LNCAP (cell line): Measurements from ENCODE around the gene SUV39H2.

Experiments used
- TF ChIP-seq, protein P1 (sequence below): fragments of 450-650 bp; IDR thresholded peaks from 2 replicates; pipeline ENCODE4 v1.5.1; 2017; ENCODE audit warnings: mild to moderate bottlenecking

SUV39H2 gene, protein sequence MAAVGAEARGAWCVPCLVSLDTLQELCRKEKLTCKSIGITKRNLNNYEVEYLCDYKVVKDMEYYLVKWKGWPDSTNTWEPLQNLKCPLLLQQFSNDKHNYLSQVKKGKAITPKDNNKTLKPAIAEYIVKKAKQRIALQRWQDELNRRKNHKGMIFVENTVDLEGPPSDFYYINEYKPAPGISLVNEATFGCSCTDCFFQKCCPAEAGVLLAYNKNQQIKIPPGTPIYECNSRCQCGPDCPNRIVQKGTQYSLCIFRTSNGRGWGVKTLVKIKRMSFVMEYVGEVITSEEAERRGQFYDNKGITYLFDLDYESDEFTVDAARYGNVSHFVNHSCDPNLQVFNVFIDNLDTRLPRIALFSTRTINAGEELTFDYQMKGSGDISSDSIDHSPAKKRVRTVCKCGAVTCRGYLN

DNA sequence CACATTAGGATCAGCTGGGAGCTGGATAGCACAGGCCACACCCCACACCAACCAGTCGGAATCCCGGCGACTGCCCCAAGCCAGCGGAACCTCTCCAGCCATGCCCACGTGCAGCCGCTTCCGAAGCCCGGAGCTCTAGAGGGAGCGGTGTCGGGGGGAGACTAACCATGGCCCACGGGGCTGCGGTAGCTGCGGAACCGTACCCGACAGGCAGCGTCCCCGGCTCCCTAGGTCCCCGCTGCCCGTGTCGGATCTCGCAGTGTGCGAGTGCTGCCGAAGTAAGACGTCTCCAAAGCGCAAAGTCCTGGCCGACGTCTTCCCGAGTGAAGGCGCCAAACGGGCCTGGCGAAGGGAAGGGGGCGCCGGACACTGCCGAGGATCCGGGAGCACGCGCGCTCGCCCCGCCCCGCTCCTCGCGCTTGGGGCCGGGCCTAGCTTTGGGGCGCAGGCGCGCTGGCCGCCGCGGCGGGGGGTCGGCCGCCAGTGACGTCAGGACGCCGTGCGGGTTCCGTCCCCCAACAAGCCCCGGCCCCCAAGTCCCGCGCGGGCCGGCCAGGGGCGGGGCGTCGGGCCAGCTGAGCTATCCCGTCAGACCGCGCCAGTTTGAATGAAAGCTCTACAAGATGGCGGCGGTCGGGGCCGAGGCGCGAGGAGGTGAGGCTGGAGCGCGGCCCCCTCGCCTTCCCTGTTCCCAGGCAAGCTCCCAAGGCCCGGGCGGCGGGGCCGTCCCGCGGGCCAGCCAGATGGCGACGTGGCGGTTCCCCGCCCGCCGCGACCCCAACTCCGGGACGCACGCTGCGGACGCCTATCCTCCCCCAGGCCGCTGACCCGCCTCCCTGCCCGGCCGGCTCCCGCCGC is at the start of gene SUV39H2:
TSS of gene SUV39H2 (plus strand) at position 601 of the 858 bp plus-strand sequence. CDS start at position 624, 23 bp downstream.
- TF ChIP-seq, protein P1, sequence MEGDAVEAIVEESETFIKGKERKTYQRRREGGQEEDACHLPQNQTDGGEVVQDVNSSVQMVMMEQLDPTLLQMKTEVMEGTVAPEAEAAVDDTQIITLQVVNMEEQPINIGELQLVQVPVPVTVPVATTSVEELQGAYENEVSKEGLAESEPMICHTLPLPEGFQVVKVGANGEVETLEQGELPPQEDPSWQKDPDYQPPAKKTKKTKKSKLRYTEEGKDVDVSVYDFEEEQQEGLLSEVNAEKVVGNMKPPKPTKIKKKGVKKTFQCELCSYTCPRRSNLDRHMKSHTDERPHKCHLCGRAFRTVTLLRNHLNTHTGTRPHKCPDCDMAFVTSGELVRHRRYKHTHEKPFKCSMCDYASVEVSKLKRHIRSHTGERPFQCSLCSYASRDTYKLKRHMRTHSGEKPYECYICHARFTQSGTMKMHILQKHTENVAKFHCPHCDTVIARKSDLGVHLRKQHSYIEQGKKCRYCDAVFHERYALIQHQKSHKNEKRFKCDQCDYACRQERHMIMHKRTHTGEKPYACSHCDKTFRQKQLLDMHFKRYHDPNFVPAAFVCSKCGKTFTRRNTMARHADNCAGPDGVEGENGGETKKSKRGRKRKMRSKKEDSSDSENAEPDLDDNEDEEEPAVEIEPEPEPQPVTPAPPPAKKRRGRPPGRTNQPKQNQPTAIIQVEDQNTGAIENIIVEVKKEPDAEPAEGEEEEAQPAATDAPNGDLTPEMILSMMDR = no peak

DNA sequence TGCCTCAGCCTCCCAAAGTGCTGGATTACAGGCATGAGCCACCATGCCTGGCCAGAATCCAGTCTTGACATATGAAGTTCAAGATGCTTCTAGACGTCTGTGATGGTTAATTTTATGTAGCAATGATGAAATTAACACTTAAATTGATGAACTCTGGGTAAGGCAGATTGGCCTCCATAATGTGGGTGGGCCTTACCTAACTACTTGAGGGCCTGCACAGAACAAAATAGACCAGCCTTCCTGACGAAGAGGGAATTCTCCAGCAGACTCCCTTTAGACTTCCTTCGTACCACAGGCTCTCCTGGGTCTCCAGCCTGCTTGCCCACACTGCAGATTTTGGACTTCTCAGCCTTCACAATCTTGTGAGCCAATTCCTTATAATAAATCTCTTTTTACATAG is 45.6 kb upstream of the SUV39H2 start:
- TF ChIP-seq, protein P1 = no peak

DNA sequence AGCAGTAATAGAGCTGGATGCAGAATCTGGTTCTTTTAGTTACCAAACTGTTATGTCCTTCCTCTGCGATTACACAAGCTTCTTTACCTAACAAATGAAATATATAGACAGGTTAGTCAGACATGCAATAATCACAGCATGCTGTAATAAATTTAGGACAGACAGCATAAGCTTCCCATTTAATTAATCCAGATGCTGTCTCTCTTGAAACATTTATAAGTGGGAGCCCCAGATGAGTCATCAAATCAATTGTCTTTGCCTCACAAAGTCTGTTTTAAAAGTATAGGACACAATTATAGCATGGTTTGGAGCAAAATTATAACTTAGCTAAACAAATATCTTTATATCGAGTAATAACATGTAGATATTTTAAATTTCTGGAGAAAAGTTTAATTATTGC is 42.5 kb upstream of the SUV39H2 start:
- TF ChIP-seq, protein P1 = no peak

DNA sequence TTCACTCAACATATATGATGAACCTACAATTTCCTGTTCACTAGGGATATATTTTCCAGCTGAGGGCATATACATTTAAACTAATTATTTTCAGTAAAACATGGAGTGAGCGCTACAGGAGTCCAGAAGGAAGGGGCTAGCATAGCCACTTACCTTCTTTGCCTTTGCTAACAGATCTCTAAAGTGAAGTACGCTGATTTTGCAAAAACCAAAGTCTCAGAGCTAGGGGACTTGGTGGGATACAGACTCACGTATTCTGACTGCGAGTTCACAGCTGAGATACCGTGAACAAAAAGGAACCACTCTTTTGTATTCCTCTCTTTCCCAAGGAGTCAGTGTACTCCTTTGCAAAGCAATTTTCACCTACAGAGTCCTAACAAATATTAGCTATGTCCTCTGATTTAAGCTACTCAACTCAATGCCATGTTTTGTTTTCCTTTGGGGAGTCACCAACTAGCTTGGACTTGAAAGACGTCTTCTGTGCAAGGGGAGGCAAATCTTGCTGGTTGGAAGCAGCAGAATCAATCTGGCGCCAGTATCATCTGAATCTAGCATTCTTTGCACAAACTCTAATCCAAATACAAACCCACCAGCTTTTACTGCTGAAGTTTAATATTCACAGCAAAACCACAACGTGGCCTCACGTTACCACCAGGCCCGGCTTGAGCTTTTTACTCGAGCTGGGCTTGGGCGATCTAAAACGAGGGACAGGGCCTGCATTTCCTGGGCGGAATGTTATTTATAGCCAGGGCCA is 41.5 kb upstream of the SUV39H2 start:
- TF ChIP-seq, protein P1 = no peak

DNA sequence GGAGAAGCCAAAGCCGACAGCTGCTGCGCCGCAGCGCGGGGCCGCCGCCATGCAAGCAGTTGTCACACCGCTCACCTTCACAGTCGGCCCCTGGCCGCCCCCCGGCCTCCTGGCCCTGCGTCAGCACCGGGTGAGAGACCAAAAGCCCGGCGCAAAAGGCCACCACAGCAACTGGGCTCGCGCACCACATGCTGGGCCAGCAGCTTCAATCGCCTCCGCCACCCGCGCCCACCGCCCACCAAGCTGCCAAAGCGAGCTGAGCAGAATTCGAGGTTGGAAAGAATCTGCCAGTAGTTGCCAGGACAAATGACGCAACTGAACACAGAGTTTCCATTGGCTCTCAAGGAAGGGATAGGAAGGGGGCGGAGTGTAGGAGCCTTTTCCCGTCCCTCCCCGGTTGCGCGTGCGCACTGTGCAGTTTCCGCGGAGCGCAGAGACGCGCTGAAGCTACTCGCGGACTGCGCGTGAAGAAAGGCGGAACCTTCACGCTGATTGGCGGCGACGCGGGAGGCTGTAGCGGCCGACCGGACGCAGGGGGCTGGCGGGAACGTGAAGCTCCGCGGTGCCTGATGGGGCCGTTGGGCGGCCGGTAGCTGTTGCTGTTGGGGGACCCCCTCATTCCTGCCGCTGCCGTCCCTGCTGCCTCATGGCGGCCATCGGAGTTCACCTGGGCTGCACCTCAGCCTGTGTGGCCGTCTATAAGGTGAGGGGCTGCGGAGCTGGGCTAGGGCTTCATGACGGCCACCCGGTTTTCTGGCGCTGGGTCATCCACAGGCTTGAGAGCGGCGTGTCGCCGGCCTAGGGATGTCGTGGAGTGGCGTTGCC is 40.7 kb upstream of the SUV39H2 start, which contains the start of the genes CDNF, HSPA14 and MSANTD7:
TSS of gene CDNF (minus strand) at position 281 of the 825 bp plus-strand sequence. CDS start at position 190, 91 bp downstream.
TSS of gene HSPA14 (plus strand) at position 550 of the 825 bp plus-strand sequence. CDS start at position 647, 97 bp downstream.
TSS of gene MSANTD7 (plus strand) at position 550 of the 825 bp plus-strand sequence. CDS start 3,979 bp downstream, outside the sequence.
- TF ChIP-seq, protein P1 = no peak

DNA sequence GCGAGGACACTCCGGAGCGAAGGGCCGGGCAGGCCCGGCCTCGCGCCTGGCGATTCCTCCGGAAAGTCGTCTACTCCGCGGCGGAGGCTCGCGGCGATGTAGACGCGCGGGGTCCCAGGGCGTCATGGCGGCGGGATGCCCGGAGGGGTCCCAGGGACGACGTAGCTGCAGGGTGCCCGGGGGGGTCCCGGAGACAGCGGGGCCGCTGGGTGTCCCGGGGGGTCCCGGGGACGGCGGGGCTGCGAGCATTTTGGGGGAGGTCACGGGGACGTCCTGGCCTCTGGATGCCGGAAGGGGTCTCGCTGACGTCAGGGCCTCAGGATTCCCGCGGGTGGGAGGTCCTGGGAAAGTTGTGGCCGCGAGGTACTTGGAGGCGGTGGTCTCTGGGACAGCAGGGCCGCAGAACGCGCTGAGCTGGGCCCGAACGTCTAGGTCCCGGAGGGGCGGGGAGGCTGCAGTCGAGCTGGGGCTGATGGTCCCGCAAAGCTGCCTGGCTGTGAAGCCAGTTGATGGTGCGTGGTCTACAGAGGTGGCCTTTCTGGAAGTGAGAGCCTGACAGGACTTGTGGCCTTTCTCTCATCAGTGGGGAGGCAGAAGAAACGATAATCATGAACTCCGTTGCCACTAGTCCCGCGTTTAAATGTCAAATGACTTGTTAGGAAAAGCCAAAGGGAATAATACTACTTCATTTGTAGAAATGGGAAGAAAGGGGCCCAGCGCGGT is 39.9 kb upstream of the SUV39H2 start:
- TF ChIP-seq, protein P1 = no peak
